ENCODE data around the gene RASGEF1C.
A peak's percentile ranks its signal among the peaks of the same experiment; 100 is the strongest.

RASGEF1C gene

GRCh38 chr5:180176191-180176590, 32.8 kb downstream of the RASGEF1C start:
- H3K36me3 ChIP-seq (replicated peaks) = no peaks in the 10 kb centered on the region
- H3K27me3 ChIP-seq (replicated peaks) = no peaks in the 10 kb centered on the region
- H3K4me3 ChIP-seq (ENCODE audit: low read depth, low read length) = no peak overlapping the region
- in situ Hi-C loops (cut with HindIII; ENCODE audit: low pct_ligation_motif_present, low sequenced_read_pairs) = no loop called here
- no peak overlapping the region for H3K27ac ChIP-seq
- TF ChIP-seq CTCF (IDR thresholded peaks at IDR 0.05; ENCODE audit: low read depth, low read length, missing control alignments) = no peak
- no peak for DNase-seq

GRCh38 chr5:180175015-180175431, 34.0 kb downstream of the RASGEF1C start:
- no peaks in the 10 kb centered on the region for H3K27me3 ChIP-seq (replicated peaks)
- no peak overlapping the region for H3K4me3 ChIP-seq (ENCODE audit: low read depth, low read length)
- no peak for TF ChIP-seq CTCF (IDR thresholded peaks at IDR 0.05; ENCODE audit: low read depth, low read length, missing control alignments)
- in situ Hi-C loops (cut with HindIII; ENCODE audit: low pct_ligation_motif_present, low sequenced_read_pairs) = no loop called here
- no peaks in the 10 kb centered on the region for H3K36me3 ChIP-seq (replicated peaks)
- no peak for DNase-seq
- no peak overlapping the region for H3K27ac ChIP-seq

- DNase-seq = no peak
- no peak for TF ChIP-seq CTCF (IDR thresholded peaks at IDR 0.05; ENCODE audit: low read depth, low read length, missing control alignments)
- H3K27ac ChIP-seq = no peak overlapping the region
- H3K27me3 ChIP-seq (replicated peaks) = no peaks in the 10 kb centered on the region
- in situ Hi-C loops (cut with HindIII; ENCODE audit: low pct_ligation_motif_present, low sequenced_read_pairs) = no loop called here
- H3K4me3 ChIP-seq (ENCODE audit: low read depth, low read length) = no peak overlapping the region
- no peaks in the 10 kb centered on the region for H3K36me3 ChIP-seq (replicated peaks)
Measured at GRCh38 chr5:180174587-180174972, 34.4 kb downstream of the RASGEF1C start.

GRCh38 chr5:180173875-180174586, 35.0 kb downstream of the RASGEF1C start:
- peak; percentile 14 for DNase-seq
- TF ChIP-seq CTCF (IDR thresholded peaks at IDR 0.05; ENCODE audit: low read depth, low read length, missing control alignments) = no peak
- Histone ChIP-seq H3K27ac (no peak overlapping the region), H3K27me3 (replicated peaks) (no peaks in the 10 kb centered on the region), H3K4me3 (ENCODE audit: low read depth, low read length) (no peak overlapping the region), H3K36me3 (replicated peaks) (no peaks in the 10 kb centered on the region)
- in situ Hi-C loops (cut with HindIII; ENCODE audit: low pct_ligation_motif_present, low sequenced_read_pairs) = no loop called here

- no peak for TF ChIP-seq CTCF (IDR thresholded peaks at IDR 0.05; ENCODE audit: low read depth, low read length, missing control alignments)
- Histone ChIP-seq H3K27ac (no peak overlapping the region), H3K4me3 (ENCODE audit: low read depth, low read length) (no peak overlapping the region), H3K36me3 (replicated peaks) (no peaks in the 10 kb centered on the region), H3K27me3 (replicated peaks) (no peaks in the 10 kb centered on the region)
- no peak for DNase-seq
- in situ Hi-C loops (cut with HindIII; ENCODE audit: low pct_ligation_motif_present, low sequenced_read_pairs) = no loop called here
Measured at GRCh38 chr5:180173198-180173544, 35.8 kb downstream of the RASGEF1C start.

Data from brain microvascular endothelial cell (primary cell).